Hepatocyte (in vitro differentiated cells): ENCODE measurements around the gene SAP30BP.

ENCODE experiments used
- CTCF ChIP-seq: fragments of 200-600 bp; sonication (generic); IDR thresholded peaks from 2 replicates; pipeline ENCODE4 v1.5.1; 2016; ENCODE audit warnings: antibody characterized with exemption, mild to moderate bottlenecking; ENCODE audit not compliant: poor library complexity
- EZH2 ChIP-seq: fragments of 200-600 bp; sonication (generic); IDR thresholded peaks from 2 replicates; pipeline ENCODE4 v1.6.1; 2016; ENCODE audit warnings: antibody characterized with exemption, mild to moderate bottlenecking, borderline replicate concordance
- EZH2phosphoT487 ChIP-seq: fragments of 200-600 bp; sonication (generic); IDR thresholded peaks from one replicate; pipeline ENCODE4 v1.6.1; 2018; ENCODE audit warnings: antibody characterized with exemption, mild to moderate bottlenecking, low read depth, moderate library complexity; ENCODE audit not compliant: unreplicated experiment, severe bottlenecking

- TF ChIP-seq EZH2 (no peak), CTCF (no peak), EZH2phosphoT487 (no peak)
Measured at GRCh38 chr17:75662511-75662910, 4.6 kb upstream of the SAP30BP start.
